Endothelial cell of umbilical vein (primary cell): Measurements from ENCODE around the gene DLG5. TPM values are rescaled to one million over a fixed set of nuclear protein-coding genes. Genes with fewer than 3 reads are reported as not detected.

ENCODE experiments used
- BruUV-seq: library from RNA; stranded (reverse); fragments of 400-500 nt; replicated peaks from 2 replicates; lab custom pipeline; 2021; lab: Mats Ljungman, UMichigan
- CTCF ChIA-PET: fragments of 300-600, 350-600 bp; sonication (Branson Sonifier 250); formaldehyde crosslinking; loops from one replicate; lab custom pipeline; 2021; ENCODE audit warnings: antibody characterized with exemption, inconsistent platforms; lab: Charles Lee
- POLR2A ChIA-PET: fragments of 300-600, 350-600 bp; sonication (Branson Sonifier 250); formaldehyde crosslinking; loops from one replicate; lab custom pipeline; 2021; ENCODE audit warnings: antibody characterized with exemption, inconsistent platforms; lab: Charles Lee
- DNase-seq: peaks from one replicate; pipeline ENCODE4 v3.0.0-alpha.2; 2011; ENCODE audit warnings: low read depth, low spot score
- FAIRE-seq: peaks from 2 replicates; lab custom pipeline; 2011; peaks lifted over from hg19 to GRCh38; lab: Jason Lieb, UNC
- H2AFZ ChIP-seq: 2 replicates; pipeline ENCODE4 v1.6.0; 2012; ENCODE audit warnings: low read depth, low read length, control low read depth, inconsistent platforms
- H3K27ac ChIP-seq: 2 replicates; pipeline ENCODE4 v1.5.1; 2011; ENCODE audit warnings: low read depth, mild to moderate bottlenecking, control low read depth, low read length, moderate library complexity; ENCODE audit not compliant: insufficient read depth
- H3K27me3 ChIP-seq, 2 experiments: 2 replicates each; pipeline versions ENCODE4 v1.6.0 to v1.6.1; 2011; ENCODE audit warnings: low read length in 2 of 2, mixed read lengths in 1 of 2; ENCODE audit not compliant: control insufficient read depth in 2 of 2, insufficient read depth in 2 of 2
- H3K36me3 ChIP-seq, 2 experiments: 2 replicates in 1 of 2; 3 replicates in 1 of 2; pipeline ENCODE4 v1.5.1; 2011; ENCODE audit warnings: low read length in 2 of 2, mild to moderate bottlenecking in 1 of 2, moderate library complexity in 1 of 2; ENCODE audit not compliant: control insufficient read depth in 2 of 2, insufficient read depth in 2 of 2; ENCODE audit errors: extremely low read depth in 1 of 2
- H3K4me1 ChIP-seq: 3 replicates; pipeline ENCODE4 v1.5.1; 2011; ENCODE audit warnings: mild to moderate bottlenecking, low read length; ENCODE audit not compliant: control insufficient read depth, insufficient read depth; ENCODE audit errors: extremely low read depth
- H3K4me2 ChIP-seq: 2 replicates; pipeline ENCODE4 v1.6.1; 2011; ENCODE audit warnings: low read length, control low read depth, mixed read lengths; ENCODE audit not compliant: insufficient read depth
- H3K4me3 ChIP-seq, 3 experiments: fragments of 200-600 bp in 1 of 3; sonication (generic), shearing (Covaris generic) in 1 of 3; replicated peaks in 1 of 3; 2 replicates each; pipeline ENCODE4 v1.5.1; 2011 to 2016; ENCODE audit warnings: control low read depth in 3 of 3, low read length in 3 of 3, mild to moderate bottlenecking in 2 of 3, inconsistent platforms in 1 of 3, low read depth in 1 of 3, moderate library complexity in 1 of 3; ENCODE audit not compliant: insufficient read depth in 1 of 3
- H3K79me2 ChIP-seq: 2 replicates; pipeline ENCODE4 v1.6.0; 2012; ENCODE audit warnings: low read length, inconsistent platforms; ENCODE audit not compliant: control insufficient read depth, insufficient read depth
- H3K9ac ChIP-seq: replicated peaks from 2 replicates; pipeline ENCODE3; 2011; ENCODE audit warnings: low read length, control low read depth; ENCODE audit not compliant: insufficient read depth; ENCODE audit errors: extremely low read depth
- H3K9me1 ChIP-seq: replicated peaks from 3 replicates; pipeline ENCODE4 v1.6.0; 2011; ENCODE audit warnings: mild to moderate bottlenecking, low read length; ENCODE audit not compliant: control insufficient read depth, insufficient read depth; ENCODE audit errors: extremely low read depth
- H3K9me3 ChIP-seq: replicated peaks from 2 replicates; pipeline ENCODE4 v1.5.1; 2012; ENCODE audit warnings: low read length, inconsistent platforms; ENCODE audit not compliant: control insufficient read depth, insufficient read depth
- H4K20me1 ChIP-seq: replicated peaks from 2 replicates; pipeline ENCODE3; 2011; ENCODE audit warnings: mild to moderate bottlenecking, low read length; ENCODE audit not compliant: control insufficient read depth, insufficient read depth; ENCODE audit errors: extremely low read depth
- CTCF ChIP-seq, 2 donors: IDR thresholded peaks; 1 replicate in 1 of 2; 2 replicates in 1 of 2; pipeline ENCODE4 v1.5.1; 2011; ENCODE audit warnings: low read length in 2 of 2, mild to moderate bottlenecking in 2 of 2, moderate library complexity in 2 of 2, control low read depth in 1 of 2, inconsistent platforms in 1 of 2, low read depth in 1 of 2; ENCODE audit not compliant: insufficient read depth in 1 of 2; ENCODE audit errors: extremely low read depth in 1 of 2
- EZH2 ChIP-seq: IDR thresholded peaks from 2 replicates; pipeline ENCODE4 v1.6.1; 2012; ENCODE audit warnings: borderline replicate concordance, low read depth, mild to moderate bottlenecking, moderate library complexity, low read length, inconsistent platforms; ENCODE audit not compliant: severe bottlenecking
- GATA2 ChIP-seq: IDR thresholded peaks from 2 replicates; pipeline ENCODE4 v1.7.0; 2011; ENCODE audit warnings: low read depth, mild to moderate bottlenecking, moderate library complexity, mixed read lengths, low read length; ENCODE audit not compliant: insufficient read length, insufficient read depth
- JUN ChIP-seq: IDR thresholded peaks from 2 replicates; pipeline ENCODE4 v1.6.1; 2011; ENCODE audit warnings: borderline replicate concordance, low read depth; ENCODE audit not compliant: insufficient read length, insufficient read depth
- MAX ChIP-seq: IDR thresholded peaks from 2 replicates; pipeline ENCODE4 v1.6.1; 2011; ENCODE audit not compliant: insufficient read depth, insufficient read length
- MYC ChIP-seq: IDR thresholded peaks from one replicate; pipeline ENCODE4 v1.6.1; 2011; ENCODE audit warnings: mild to moderate bottlenecking, low read depth, low read length
- POLR2AphosphoS5 ChIP-seq: IDR thresholded peaks from 2 replicates; pipeline ENCODE4 v1.6.1; 2012; ENCODE audit warnings: low read depth, mild to moderate bottlenecking, control low read depth, low read length, moderate library complexity; ENCODE audit not compliant: insufficient read depth
- dilution Hi-C: fragments of 300-500 bp; cut with MboI; formaldehyde crosslinking; loops from one replicate; pipeline ENCODE4 v1.15.0; 2019; ENCODE audit warnings: low sequenced_read_pairs; ENCODE audit not compliant: extremely low pct_ligation_motif_present
- intact Hi-C: fragments of 100-400 bp; cut with micrococcal nuclease; formaldehyde crosslinking; loops from one replicate; pipeline ENCODE4 v1.10.0; 2022
- polyA plus RNA-seq, 4 experiments: library from polyadenylated mRNA; depleted of rRNA in 3 of 4; stranded (reverse) in 3 of 4; unstranded in 1 of 4; fragments of >200 nt; gene quantifications; 2 replicates each; pipeline versions ENCODE4 v1.2.1 to v1.2.3, GENCODE V29; 2011 to 2012; ENCODE audit warnings: missing spikeins in 1 of 4
- total RNA-seq: library from RNA; stranded (reverse); gene quantifications from 2 replicates; pipeline ENCODE4 v1.2.3, GENCODE V29; 2021

Gene DLG5
- total and polyA plus RNA-seq, 2 donors (not counting 3 experiments of a cell fraction or from before 2014, with no cell fraction given) = 12.3 to 24.9 TPM

- ChIA-PET POLR2A (no interaction called here), CTCF (no interaction called here)
- Histone ChIP-seq H3K27me3 (no peaks in the 10 kb centered on the region), H3K9me1 (no peaks in the 10 kb centered on the region), H3K9me3 (no peaks in the 10 kb centered on the region), H3K36me3 (peaks cover 6 to 26% of the 10 kb centered on the region in 2 experiments), H3K4me3 (no peak overlapping the region), H3K4me2 (no peak overlapping the region), H3K4me1 (no peaks in the 10 kb centered on the region), H3K79me2 (no peaks in the 10 kb centered on the region), H3K27ac (no peak overlapping the region), H3K9ac (no peak overlapping the region), H2AFZ (no peak overlapping the region), H4K20me1 (no peaks in the 10 kb centered on the region)
- no TSS peak for BruUV-seq
- no peak for TF ChIP-seq EZH2
- TF ChIP-seq CTCF (IDR thresholded peaks at IDR 0.05; ENCODE audit: extremely low read depth in 1 of 2, insufficient read depth in 1 of 2, low read depth in 1 of 2, low read length in 2 of 2) = no peak
- TF ChIP-seq MAX = no peak
- TF ChIP-seq GATA2 = no peak
- TF ChIP-seq POLR2AphosphoS5 = no peak
- TF ChIP-seq MYC = no peak
- no peak for TF ChIP-seq JUN
- no peak for FAIRE-seq
- dilution Hi-C loops = no loop called here
- no peak for DNase-seq
- intact Hi-C loops = no loop called here
Observed at GRCh38 chr10:77804371-77804770, 122.2 kb downstream of the DLG5 start.
